G401 (cell line): ENCODE data around the gene FBXO44. TPM values are rescaled to one million over a fixed set of nuclear protein-coding genes. Genes with fewer than 3 reads are reported as not detected.
"Not testable (repeated sequence)": the region's sequence is repeated elsewhere in the genome, so short reads cannot be mapped to it uniquely, and the experiment has no call there.

Experiments used
- DNase-seq: peaks from one replicate; pipeline ENCODE4 v3.0.0-alpha.2; 2015; ENCODE audit warnings: low spot score
- in situ Hi-C: cut with HindIII; loops from 2 replicates; pipeline ENCODE4 v1.10.0; 2016; ENCODE audit warnings: low sequenced_read_pairs, mixed read lengths
- total RNA-seq: library from RNA; depleted of rRNA; stranded (reverse); fragments of >200 nt; shearing (Covaris generic); gene quantifications from 2 replicates; pipeline ENCODE4 v1.2.3, GENCODE V29; 2014; rRNA removed

FBXO44 gene, protein sequence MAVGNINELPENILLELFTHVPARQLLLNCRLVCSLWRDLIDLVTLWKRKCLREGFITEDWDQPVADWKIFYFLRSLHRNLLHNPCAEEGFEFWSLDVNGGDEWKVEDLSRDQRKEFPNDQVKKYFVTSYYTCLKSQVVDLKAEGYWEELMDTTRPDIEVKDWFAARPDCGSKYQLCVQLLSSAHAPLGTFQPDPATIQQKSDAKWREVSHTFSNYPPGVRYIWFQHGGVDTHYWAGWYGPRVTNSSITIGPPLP
- 37.7 and 39.7 TPM in 2 replicates for total RNA-seq

GRCh38 chr1:11654137-11654938 lies at the start of gene FBXO44, which contains the start of gene FBXO2:
TSS of gene FBXO44 (plus strand) at chr1:11654877. CDS start at chr1:11655836, 959 bp downstream.
TSS of gene FBXO2 (minus strand) at chr1:11654429. CDS start at chr1:11654340, 89 bp downstream.
- in situ Hi-C loops = no loop called here
- DNase-seq = peak; percentile 79

GRCh38 chr1:11606775-11607174 lies 47.9 kb upstream of the FBXO44 start:
- no peak for DNase-seq

GRCh38 chr1:11608596-11609130 lies 46.0 kb upstream of the FBXO44 start:
- not testable (repeated sequence) for DNase-seq

More at GRCh38 chr1:11606775-11607174, 47.9 kb upstream of the FBXO44 start:
- in situ Hi-C loops = no loop called here

GRCh38 chr1:11609378-11609777 lies 45.3 kb upstream of the FBXO44 start:
- in situ Hi-C loops, DNase-seq: not testable (repeated sequence)

More at GRCh38 chr1:11608596-11609130, 46.0 kb upstream of the FBXO44 start:
- in situ Hi-C loops = not testable (repeated sequence)

DNA sequence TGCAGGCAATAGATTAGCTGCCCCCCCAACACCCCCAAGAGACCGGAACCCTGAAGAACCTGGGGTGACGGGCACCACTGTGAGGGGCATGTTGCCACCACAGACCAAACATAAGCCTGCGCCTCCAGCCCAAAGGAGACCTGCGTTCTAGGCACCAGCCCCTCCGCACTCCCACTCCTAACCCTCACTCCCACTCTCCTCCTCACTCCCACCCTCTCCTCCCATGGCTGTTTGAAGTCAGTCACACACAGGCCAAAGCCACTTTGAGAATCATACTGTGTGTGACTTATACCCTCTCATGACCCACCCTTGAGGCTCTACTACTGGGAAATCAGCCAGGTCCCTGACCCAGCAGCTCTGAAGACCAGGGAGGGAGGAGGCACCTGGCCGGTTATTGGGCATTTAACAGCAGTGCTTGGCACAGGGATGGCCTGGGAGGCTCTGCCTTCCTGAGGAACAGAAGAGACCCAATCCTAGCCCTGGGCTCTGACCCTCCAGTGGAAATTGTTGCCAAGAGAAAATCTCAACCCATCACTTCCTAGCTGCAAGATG lies 44.0 kb upstream of the FBXO44 start:
- no peak for DNase-seq
- in situ Hi-C loops = no loop called here

- in situ Hi-C loops = no loop called here
- DNase-seq = no peak
Observed at GRCh38 chr1:11611638-11612327, 42.9 kb upstream of the FBXO44 start.

- in situ Hi-C loops = no loop called here
- DNase-seq = no peak
Observed at GRCh38 chr1:11613347-11613746, 41.3 kb upstream of the FBXO44 start.

DNA sequence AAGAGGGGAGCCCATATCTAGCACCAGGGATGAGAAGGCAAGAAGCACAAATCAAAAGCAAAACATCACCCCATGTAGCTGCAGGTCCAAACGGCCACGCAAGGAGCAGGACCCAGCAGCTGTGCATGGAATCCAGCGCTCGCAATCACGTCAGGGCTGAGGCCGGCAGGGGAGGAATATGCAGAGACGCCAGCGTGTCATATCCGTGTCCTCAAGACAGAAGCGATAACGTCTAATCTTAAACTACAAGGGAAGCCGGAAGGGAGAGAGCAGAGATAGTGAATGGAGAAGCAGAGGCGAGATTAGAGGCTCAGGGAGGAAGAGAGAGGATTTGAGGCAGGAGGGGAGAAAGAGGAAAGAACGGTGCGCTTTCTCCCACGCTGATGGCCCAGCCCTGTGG lies 39.6 kb upstream of the FBXO44 start:
- in situ Hi-C loops = no loop called here
- no peak for DNase-seq

GRCh38 chr1:11616766-11617165 lies 37.9 kb upstream of the FBXO44 start:
- DNase-seq = no peak
- in situ Hi-C loops = no loop called here

DNA sequence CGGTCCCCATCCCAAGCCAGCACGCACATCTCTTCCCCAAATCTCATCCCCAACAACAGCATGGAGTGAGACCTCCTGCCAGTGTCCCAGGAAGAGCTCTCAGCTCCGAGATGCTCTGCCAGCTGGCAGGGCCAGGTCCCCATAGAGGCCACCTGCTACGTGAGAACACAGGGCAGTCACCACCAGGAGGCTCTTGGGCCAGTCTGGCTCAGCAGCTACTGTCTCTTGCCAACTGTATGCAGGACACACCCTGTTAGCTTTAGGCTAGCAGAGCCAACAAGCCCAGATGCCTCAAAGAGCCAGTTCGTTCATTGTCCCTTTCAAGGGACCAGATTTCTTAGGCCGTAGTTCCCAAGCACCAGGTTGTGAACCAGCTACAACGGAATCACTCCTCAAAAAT lies 37.4 kb upstream of the FBXO44 start:
- peak; percentile 13 for DNase-seq
- in situ Hi-C loops = no loop called here

DNA sequence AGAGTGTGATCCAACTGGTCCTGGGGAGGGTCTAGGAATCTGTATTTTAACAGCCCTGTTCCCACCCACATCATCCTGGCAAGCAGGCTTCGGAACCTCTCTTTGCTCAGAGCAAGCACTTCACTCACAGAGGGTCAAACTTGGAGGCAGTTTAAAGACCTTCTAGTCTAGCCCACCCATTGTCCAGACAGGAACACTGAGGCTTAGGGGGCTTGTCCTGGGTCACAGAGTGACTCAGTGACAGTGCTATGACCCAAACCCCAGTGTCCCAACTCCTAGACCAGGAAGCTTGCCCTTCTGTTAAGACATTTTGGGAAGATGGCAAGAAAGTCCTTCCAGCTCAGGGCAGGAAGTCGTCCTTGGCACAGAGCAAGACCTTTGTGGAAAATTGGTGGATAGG lies 36.9 kb upstream of the FBXO44 start:
- in situ Hi-C loops = no loop called here
- no peak for DNase-seq

GRCh38 chr1:11620405-11620804 lies 34.3 kb upstream of the FBXO44 start:
- no peak for DNase-seq
- in situ Hi-C loops = no loop called here

DNA sequence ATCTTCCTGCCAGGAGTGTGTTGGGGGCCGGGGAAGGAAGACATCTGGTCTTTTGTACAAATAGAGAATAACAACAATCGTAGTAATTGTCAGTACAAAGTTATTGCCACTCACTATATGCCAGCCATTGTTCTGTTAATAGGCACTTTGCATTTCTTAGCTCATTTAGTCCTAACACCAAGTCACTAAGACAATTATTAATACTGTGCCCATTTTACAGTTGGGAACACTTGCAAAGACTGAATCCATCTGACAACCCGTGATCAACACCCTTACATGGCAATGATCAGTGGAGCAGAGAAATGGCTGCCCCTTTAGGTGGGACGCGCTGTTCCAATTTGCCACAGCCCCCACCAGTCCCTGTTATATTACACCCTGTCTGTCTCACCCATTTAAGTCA lies 33.8 kb upstream of the FBXO44 start:
- in situ Hi-C loops = no loop called here
- DNase-seq = no peak

DNA sequence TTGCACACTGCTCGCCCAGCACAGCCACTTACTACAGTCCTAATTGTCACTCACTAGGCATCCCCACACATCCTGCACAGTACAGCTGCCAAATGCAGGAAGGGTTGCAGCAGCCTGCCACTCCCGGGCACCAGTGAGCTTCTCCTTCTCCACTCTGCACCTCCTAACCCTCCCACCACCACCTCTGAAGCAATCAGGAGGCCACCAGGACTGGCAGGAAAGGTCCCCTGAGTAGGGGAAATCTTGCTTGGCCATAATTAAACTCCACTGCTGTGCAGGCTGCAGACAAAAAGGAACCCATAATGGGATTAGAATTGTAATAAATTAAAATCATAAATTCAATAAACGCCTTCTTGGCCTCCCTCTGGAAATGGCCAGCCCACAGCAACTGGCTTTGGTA lies 32.3 kb upstream of the FBXO44 start:
- in situ Hi-C loops = no loop called here

DNA sequence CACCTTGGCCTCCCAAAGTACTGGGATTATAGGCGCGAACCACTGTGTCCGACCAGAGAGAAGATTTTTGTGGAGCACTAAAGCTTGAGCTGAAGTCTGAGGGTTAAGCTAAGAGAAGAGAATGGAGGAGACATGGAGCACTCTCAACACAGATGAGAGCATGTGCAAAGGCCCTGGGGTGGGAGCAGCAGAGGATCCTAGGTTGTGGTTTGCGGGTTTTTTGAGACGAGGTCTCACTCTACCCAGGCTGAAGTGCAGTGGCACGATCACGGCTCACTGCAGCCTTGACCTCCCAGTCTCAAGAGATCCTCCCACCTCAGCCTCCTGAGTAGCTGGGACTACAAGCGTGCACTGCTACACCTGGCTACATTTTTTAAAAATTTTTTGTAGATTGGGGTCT lies 31.0 kb upstream of the FBXO44 start:
- in situ Hi-C loops = no loop called here
- no peak for DNase-seq

More for the DNA sequence above, 32.3 kb upstream of the FBXO44 start:
- DNase-seq = no peak

GRCh38 chr1:11626551-11626950 lies 28.1 kb upstream of the FBXO44 start:
- in situ Hi-C loops = loop anchor here (25.0 kb wide), 1 partner anchor 139 kb away; the partner anchor contains the start of gene DISP3
- DNase-seq = no peak

- no peak for DNase-seq
- in situ Hi-C loops = loop anchor here (25.0 kb wide), 1 partner anchor 141 kb away; the partner anchor contains the start of gene DISP3
Observed at GRCh38 chr1:11628767-11629166, 25.9 kb upstream of the FBXO44 start.

- in situ Hi-C loops = loop anchor here (25.0 kb wide), 1 partner anchor 142 kb away; the partner anchor contains the start of gene DISP3
- DNase-seq = no peak
Observed at GRCh38 chr1:11629184-11630016, 25.3 kb upstream of the FBXO44 start.
